AG10803 (cell line): ENCODE results near the gene SLC2A13.
"Not testable (repeated sequence)": the region's sequence is repeated elsewhere in the genome, so short reads cannot be mapped to it uniquely, and the experiment has no call there.

Experiments
- DNase-seq: peaks from one replicate; pipeline ENCODE4 v3.0.0; 2010; ENCODE audit warnings: low read depth
- H3K4me3 ChIP-seq: 2 replicates; pipeline ENCODE4 v1.5.1; 2011; ENCODE audit warnings: mild to moderate bottlenecking, low read length, control low read depth
- TF ChIP-seq, protein P1 (sequence below): conservative IDR thresholded peaks from 2 replicates; pipeline ENCODE4 v1.5.1; 2011; ENCODE audit warnings: mild to moderate bottlenecking, low read length, control low read depth, inconsistent platforms

Gene SLC2A13

DNA sequence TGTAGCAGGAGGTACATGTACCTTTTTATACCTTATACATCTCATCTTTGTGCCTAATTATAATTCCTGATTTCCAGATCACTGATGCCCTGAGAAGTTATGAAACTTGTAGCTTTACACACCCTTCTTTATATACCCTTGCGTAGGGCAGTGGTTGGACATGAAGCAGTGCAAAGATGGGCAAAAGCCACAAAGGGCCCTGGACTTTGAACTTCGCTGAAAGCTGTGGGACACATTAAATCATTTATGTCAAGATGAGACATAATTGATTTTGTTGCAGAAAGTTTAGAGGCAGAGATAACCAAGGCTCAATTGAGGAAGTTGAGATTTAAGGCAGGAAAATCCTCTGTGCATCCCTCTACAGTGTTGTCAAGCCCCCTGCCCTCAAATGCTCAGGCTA is 170.0 kb downstream of the SLC2A13 start:
- H3K4me3 ChIP-seq, result no peak overlapping the region
- no peak for DNase-seq
- TF ChIP-seq, protein P1, sequence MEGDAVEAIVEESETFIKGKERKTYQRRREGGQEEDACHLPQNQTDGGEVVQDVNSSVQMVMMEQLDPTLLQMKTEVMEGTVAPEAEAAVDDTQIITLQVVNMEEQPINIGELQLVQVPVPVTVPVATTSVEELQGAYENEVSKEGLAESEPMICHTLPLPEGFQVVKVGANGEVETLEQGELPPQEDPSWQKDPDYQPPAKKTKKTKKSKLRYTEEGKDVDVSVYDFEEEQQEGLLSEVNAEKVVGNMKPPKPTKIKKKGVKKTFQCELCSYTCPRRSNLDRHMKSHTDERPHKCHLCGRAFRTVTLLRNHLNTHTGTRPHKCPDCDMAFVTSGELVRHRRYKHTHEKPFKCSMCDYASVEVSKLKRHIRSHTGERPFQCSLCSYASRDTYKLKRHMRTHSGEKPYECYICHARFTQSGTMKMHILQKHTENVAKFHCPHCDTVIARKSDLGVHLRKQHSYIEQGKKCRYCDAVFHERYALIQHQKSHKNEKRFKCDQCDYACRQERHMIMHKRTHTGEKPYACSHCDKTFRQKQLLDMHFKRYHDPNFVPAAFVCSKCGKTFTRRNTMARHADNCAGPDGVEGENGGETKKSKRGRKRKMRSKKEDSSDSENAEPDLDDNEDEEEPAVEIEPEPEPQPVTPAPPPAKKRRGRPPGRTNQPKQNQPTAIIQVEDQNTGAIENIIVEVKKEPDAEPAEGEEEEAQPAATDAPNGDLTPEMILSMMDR, result no peak

- H3K4me3 ChIP-seq, result no peak overlapping the region
- DNase-seq, result peak; percentile 13
- TF ChIP-seq, protein P1, result no peak
These were observed 170.6 kb downstream of the SLC2A13 start for GRCh38 chr12:39935275-39935674.

GRCh38 chr12:39931857-39932256 is 174.0 kb downstream of the SLC2A13 start:
- H3K4me3 ChIP-seq, result no peak overlapping the region
- DNase-seq, result peak; percentile 5
- TF ChIP-seq, protein P1, result no peak

DNA sequence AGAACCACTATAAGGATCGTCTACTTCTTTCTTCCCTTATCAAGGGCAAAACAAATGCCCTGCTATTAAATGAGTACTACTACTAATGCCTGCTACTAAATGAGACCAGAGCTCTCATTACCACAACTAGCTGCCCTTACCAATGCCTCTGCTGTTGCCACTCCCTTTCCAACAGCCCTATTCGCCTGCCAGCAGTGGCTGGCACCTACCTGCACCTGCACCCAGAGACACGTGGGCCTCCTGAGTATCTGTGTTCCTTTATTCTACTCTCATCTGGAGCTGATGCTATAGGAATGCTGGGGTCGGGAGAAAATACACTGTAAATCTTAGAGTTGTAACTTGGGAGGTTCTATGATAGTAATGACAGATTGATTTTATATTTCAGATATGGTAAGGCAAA is 174.7 kb downstream of the SLC2A13 start:
- no peak for DNase-seq
- TF ChIP-seq, protein P1, result no peak
- no peak overlapping the region for H3K4me3 ChIP-seq

- H3K4me3 ChIP-seq, result no peak overlapping the region
- no peak for DNase-seq
- TF ChIP-seq, protein P1, result no peak
These were observed 175.8 kb downstream of the SLC2A13 start for GRCh38 chr12:39930101-39930500.

- no peak overlapping the region for H3K4me3 ChIP-seq
- TF ChIP-seq, protein P1, result no peak
- no peak for DNase-seq
These were observed 177.5 kb downstream of the SLC2A13 start for GRCh38 chr12:39928181-39928899.

DNA sequence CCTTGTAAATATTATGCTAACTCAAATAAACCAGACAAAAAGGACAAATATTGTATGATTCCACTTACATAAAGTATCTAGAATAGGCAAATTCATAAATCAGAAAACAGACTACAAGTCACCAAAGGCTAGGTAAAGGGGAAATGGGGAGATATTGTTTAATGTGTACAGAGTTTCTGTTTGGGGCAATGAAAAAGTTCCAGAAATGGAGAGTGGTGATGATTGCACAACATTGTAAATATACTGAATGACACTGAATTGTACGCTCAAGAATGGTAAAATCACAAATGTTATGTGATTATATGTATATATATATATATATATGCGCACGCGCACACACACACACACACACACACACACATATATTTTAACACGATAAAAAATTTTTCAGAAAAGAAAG is 182.5 kb downstream of the SLC2A13 start:
- TF ChIP-seq, protein P1, result no peak
- H3K4me3 ChIP-seq, result no peak overlapping the region
- DNase-seq, result no peak

DNA sequence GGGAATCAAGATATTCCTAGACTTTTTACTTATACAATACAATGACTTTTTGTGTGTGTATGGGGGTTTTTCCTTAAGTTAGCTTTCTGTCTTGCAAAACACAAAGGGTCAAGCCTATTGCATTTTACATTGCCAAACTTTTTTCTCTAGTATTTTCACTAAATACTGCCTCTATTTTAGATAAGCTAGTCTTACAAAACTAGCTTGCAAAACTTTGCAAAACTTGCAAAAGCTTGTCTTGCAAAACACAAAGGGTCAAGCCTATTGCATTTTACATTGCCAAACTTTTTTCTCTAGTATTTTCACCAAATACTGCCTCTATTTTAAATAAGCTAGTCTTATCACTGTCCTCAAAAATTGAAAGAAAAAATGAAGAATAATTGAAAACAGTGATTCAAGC is 183.3 kb downstream of the SLC2A13 start:
- not testable (repeated sequence) for H3K4me3 ChIP-seq
- peak; percentile 31 for DNase-seq
